EH (cell line): Measurements from ENCODE around the gene CRB3.

Experiments used
- DNase-seq: peaks from one replicate; pipeline ENCODE4 v3.0.0-alpha.2; 2015; ENCODE audit warnings: low read depth

CRB3 gene

GRCh38 chr19:6466526-6467248 is 2.6 kb downstream of the CRB3 start:
- no peak for DNase-seq

DNA sequence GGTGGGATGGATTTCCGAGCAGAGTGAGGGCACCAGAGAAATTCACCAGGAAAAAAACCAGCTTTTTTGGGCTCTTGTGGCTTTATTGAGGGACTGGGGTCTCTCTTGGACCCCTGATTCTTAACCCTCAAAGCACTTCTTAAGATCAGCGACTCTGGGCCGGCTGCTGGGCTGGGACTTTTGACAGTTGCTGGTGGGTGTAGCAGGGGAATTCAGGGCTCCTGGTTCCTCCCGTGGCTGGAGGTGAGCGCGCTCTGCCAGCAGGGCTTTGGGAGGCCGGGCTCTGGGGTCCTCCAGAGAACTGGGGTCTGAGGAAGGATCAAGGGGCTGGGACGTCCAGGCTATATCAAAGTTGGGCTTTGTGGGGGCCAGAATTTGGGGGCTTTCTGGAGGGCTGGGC is 3.3 kb downstream of the CRB3 start:
- no peak for DNase-seq

DNA sequence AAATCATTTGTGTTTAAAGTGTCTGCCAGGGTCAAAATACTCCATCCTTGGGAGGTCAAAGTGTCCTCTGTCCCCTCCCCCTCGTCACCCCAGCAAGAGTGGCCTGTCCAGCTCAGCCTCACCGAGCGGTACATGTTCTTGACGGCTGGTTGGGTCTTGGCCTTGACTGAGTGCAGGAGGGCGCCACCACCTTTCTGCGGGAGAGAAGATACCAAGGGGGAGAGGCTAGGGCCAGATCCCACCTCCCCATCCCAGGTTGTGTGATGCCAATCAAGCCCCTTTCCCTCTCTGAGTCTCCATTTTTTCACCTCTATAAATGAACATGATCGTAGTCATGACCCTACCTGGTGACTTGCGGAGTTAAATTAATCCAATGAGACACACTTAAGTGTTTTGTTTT is 6.1 kb downstream of the CRB3 start:
- DNase-seq: no peak

- DNase-seq: no peak
Measured at GRCh38 chr19:6471076-6471475, 7.0 kb downstream of the CRB3 start.

DNA sequence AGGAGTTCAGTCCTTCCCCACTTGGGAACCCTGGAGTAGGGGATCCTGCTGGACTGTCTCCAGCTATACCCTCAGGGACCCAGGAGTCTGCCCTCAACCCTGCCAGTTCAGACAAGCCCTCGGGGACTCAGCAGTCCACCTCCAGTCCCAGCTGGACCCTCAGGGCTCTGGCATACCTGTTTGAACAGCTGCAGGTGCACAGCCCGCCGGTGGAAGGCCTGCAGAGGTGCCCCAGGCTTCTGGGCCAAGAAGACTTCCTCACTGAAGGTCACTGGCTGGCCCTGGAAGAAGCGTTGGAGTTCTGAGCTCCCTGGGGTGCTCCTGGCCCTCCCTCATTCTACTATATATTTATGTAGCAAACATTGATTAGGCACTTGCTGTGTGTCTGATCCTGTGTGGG is 8.6 kb downstream of the CRB3 start:
- DNase-seq: no peak

DNA sequence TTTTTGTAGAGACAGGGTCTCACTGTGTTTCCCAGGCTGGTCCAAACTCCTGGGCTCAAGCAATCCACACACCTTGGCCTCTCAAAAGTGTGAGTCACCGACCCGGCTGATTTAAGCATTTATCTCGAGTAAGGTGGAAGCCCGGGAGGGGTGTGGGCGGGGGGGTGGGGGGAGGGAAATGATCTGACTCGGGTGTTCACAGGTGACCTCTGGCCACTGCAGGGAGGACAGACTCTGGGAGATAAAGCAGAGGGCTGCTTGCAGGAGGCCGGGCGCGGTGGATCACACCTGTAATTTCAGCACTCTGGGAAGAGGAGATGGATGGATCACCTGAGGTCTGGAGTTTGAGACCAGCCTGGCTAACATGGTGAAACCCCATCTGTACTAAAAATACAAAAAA is 9.6 kb downstream of the CRB3 start:
- no peak for DNase-seq

- DNase-seq: no peak
Measured at GRCh38 chr19:6475321-6476108, 11.4 kb downstream of the CRB3 start.

DNA sequence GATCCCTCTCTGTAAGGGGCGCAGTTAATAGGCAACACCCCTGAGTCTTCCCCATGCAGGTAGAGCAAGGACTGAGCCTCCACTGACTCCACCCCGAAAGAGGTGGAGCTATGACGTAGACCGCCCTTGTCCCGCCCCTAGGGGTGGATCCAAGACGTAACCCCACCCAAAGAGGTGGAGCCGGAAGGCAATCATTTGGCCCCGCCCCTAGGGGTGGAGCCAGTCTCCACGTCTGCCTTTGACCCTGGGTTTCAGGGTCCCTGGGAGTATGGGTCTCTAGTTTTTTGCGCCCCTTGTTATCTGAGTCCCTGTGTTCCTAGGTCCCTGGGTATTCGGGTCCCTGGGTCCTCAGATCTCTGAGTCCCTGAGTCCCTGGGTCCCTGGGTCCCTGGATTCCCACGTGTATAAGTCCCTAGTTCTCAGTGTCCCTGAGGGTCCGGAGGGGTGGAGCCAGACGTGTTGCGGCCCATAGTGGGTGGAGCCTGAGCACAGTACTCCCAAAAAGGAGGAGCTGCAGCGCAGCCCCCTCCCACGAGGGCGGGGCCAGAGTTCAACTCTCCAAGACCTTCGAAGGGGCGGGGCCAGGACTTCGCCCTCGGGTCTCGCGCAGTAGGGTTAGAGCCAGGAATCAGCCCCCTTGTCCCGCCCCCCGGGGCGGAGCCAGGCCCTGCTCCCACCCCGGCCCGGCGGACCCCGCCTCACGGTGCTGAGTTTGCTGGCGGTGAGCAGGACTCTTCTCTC is 12.3 kb downstream of the CRB3 start:
- DNase-seq: peak; percentile 38

DNA sequence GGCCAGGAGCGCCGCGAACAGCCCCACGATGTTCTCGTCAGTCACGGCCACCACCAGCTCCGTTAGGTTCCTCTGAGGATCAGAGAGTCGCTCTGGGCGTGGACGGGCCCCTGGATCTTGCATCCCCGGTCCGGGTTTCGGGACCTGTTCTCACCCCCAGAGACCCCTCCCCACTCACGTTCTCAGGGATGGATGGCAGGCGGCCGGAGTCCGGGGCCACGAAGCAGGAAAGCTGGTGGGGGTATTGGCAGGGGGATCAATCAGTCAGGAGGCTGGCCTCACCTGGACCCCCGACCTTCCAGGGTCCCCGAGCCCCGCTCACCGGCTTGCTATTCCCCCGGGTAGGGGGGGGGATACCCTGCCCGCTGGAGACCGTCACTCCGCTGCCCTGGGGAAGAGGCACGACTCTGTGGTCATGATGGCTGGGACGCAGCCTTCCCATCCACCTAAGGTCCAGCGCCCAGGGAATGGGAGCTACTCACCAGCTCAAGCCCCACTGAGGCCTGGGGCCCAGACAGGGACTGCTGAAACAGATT is 12.9 kb downstream of the CRB3 start:
- DNase-seq: no peak

DNA sequence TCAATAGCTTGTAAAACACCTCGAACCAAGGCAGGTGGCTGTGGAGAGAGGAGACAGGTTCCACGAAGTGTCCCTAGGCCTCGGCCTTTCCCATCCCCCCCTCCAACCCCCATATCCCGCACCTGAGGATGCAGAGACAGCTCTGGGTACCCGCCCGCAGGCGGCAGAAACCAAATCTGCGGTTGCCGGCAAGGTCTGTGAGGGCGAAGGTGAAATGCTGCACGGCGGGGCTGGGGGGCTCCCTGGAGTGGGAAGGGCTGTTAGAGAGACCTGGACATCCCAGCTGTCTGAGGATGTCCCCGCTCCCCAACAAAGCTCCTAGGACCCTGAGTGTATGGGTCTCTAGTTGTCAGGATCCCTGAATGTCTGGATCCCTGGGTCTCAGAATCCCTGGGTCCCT is 14.7 kb downstream of the CRB3 start:
- DNase-seq: no peak

GRCh38 chr19:6479836-6480398 is 15.8 kb downstream of the CRB3 start:
- no peak for DNase-seq

GRCh38 chr19:6480848-6481415 is 16.9 kb downstream of the CRB3 start:
- no peak for DNase-seq

GRCh38 chr19:6481541-6482342 is 17.7 kb downstream of the CRB3 start, which contains the start of gene DENND1C:
TSS of gene DENND1C (minus strand) at chr19:6481787. CDS start at chr19:6481695, 92 bp downstream.
- DNase-seq: peak; percentile 18

GRCh38 chr19:6482343-6482686 is 18.2 kb downstream of the CRB3 start:
- no peak for DNase-seq

GRCh38 chr19:6483235-6483634 is 19.2 kb downstream of the CRB3 start:
- no peak for DNase-seq

DNA sequence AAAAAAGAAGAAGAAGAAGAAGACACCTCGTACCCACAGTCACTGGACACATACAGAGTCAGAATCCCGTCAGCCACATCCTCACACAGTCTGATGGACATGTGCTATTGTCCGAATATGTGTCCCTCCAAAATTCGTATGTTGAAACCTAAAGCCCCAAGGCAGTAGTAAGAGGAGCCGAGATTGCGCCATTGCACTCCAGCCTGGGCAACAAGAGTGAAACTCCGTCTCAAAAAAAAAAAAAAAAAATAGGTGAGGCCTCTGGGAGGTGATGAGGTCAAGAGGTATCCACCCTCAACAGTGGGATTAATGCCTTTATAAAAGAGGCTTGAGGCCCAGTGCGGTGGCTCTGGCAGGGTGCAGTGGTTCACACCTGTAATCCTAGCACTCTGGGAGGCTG is 20.2 kb downstream of the CRB3 start:
- DNase-seq: no peak

- DNase-seq: no peak
Measured at GRCh38 chr19:6484831-6485230, 20.8 kb downstream of the CRB3 start.

DNA sequence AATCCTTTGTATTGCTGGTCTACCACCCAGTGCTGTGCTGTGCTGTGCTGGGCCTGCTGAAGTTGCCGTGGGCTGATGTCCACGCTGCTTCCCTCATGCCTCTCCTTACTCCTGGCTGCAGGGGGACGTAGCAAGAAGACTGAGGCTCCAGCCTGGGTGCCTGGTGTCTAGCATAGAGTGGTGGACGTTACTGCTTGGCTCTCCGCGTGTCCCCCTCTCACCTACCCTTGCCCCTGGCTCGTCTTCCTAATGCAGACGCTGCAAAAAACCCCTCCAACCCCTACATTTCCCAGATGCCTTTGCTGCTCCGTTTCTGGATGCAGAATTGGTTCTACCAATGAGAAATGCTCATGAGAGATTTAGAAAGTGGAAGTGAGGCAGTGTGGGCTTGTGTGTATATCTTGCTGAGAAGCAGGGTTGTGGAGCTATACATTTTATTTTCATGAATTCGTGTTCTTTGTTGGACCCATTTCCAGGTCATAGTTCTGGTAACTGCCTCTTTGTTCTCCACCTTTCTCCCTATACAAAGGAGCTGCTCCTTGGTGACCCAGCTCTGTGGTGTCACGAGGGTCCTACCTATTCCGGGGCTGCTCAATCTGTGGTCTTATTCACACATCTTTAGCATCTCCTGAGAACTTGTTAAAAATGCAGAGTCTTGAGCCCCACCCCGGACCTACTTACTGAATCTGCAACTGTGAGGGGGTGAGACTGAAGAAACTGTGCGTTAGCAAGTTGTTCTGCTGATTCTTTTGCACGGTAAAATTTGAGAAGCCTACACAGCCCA is 25.4 kb downstream of the CRB3 start:
- DNase-seq: no peak

DNA sequence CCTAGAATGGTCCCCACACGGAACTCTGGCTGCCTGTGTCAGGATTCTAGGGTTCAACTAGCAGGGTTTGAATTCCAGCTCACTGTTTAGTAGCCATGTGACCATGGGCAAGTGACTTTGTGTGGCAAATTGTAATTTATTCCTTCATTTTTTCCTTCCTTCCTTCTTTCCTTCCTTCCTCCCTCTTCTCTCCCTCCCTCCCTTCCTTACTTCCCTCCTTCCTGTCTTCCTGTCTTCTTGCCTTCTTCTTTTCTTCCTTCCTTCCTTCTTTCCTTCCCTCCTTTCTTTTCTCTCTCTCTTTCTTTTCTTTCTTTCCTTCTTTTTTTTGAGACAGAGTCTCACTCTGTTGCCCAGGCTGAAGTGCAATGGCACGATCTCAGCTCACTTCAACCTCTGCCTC is 26.1 kb downstream of the CRB3 start:
- no peak for DNase-seq
